HEK293T (cell line): Measurements from ENCODE around the gene VSX1.

Experiments
- CTCF ChIA-PET: fragments of 350-600 bp; formaldehyde crosslinking; extraction: SDS; loops from one replicate; lab custom pipeline; 2021; ENCODE audit warnings: antibody characterized with exemption, inconsistent platforms; lab: Yijun Ruan, JAX
- POLR2A ChIA-PET: fragments of 350-600 bp; formaldehyde crosslinking; extraction: SDS; loops from one replicate; lab custom pipeline; 2020; ENCODE audit warnings: antibody characterized with exemption, inconsistent platforms; lab: Yijun Ruan, JAX
- DNase-seq: peaks from one replicate; pipeline ENCODE4 v3.0.0; 2012; ENCODE audit warnings: mixed read lengths; ENCODE audit errors: extremely low spot score
- ARNT ChIP-seq: fragments of 450-650 bp; IDR thresholded peaks from 2 replicates; pipeline ENCODE4 v1.6.1; 2017; ENCODE audit warnings: mild to moderate bottlenecking
- BHLHE40 ChIP-seq: fragments of 450-650 bp; IDR thresholded peaks from 2 replicates; pipeline ENCODE4 v1.6.1; 2016; ENCODE audit warnings: mild to moderate bottlenecking, moderate library complexity, borderline replicate concordance
- CTBP1 ChIP-seq: fragments of 450-650 bp; IDR thresholded peaks from 2 replicates; pipeline ENCODE4 v1.6.1; 2016; ENCODE audit warnings: borderline replicate concordance
- ELF4 ChIP-seq: fragments of 450-650 bp; IDR thresholded peaks from 2 replicates; pipeline ENCODE4 v1.6.1; 2017; ENCODE audit warnings: antibody characterized with exemption
- FOXA1 ChIP-seq: fragments of 450-650 bp; IDR thresholded peaks from 2 replicates; pipeline ENCODE4 v1.6.1; 2016; ENCODE audit warnings: mild to moderate bottlenecking
- FOXK2 ChIP-seq: fragments of 450-650 bp; IDR thresholded peaks from 2 replicates; pipeline ENCODE4 v1.6.1; 2016; ENCODE audit warnings: mild to moderate bottlenecking
- FOXM1 ChIP-seq: fragments of 450-650 bp; IDR thresholded peaks from 2 replicates; pipeline ENCODE4 v1.6.1; 2017; ENCODE audit warnings: mild to moderate bottlenecking, borderline replicate concordance
- HDGF ChIP-seq: fragments of 450-650 bp; IDR thresholded peaks from 2 replicates; pipeline ENCODE4 v1.6.1; 2017; ENCODE audit warnings: antibody characterized with exemption, borderline replicate concordance
- L3MBTL2 ChIP-seq: fragments of 450-650 bp; conservative IDR thresholded peaks from 2 replicates; pipeline ENCODE4 v1.6.1; 2016; ENCODE audit warnings: mild to moderate bottlenecking
- LEF1 ChIP-seq: fragments of 450-650 bp; IDR thresholded peaks from 2 replicates; pipeline ENCODE4 v1.6.1; 2017; ENCODE audit warnings: mild to moderate bottlenecking, borderline replicate concordance
- NFRKB ChIP-seq: fragments of 450-650 bp; IDR thresholded peaks from 2 replicates; pipeline ENCODE4 v1.6.1; 2016; ENCODE audit warnings: mild to moderate bottlenecking, moderate library complexity
- PKNOX1 ChIP-seq: fragments of 450-650 bp; IDR thresholded peaks from 2 replicates; pipeline ENCODE4 v1.6.1; 2016
- SP1 ChIP-seq: fragments of 450-650 bp; IDR thresholded peaks from 2 replicates; pipeline ENCODE4 v1.6.1; 2017
- SUZ12 ChIP-seq: fragments of 450-650 bp; IDR thresholded peaks from 2 replicates; pipeline ENCODE4 v1.6.1; 2016; ENCODE audit warnings: mild to moderate bottlenecking
- TARDBP ChIP-seq: fragments of 450-650 bp; IDR thresholded peaks from 2 replicates; pipeline ENCODE4 v1.6.1; 2016
- ZNF384 ChIP-seq: fragments of 450-650 bp; IDR thresholded peaks from 2 replicates; pipeline ENCODE4 v1.6.1; 2016

Gene VSX1

GRCh38 chr20:25063546-25063945 is 18.4 kb downstream of the VSX1 start:
- ChIA-PET POLR2A (interaction anchor here (0.9 kb wide), 1 partner anchor 70 kb away, joined by 3 read pairs; no protein-coding TSS in a partner anchor), CTCF (interaction anchor here (4.8 kb wide), 1 partner anchor 69 kb away, joined by 33 read pairs; the partner anchor contains the start of gene APMAP)
- TF ChIP-seq TARDBP (no peak), SP1 (no peak), LEF1 (no peak), L3MBTL2 (no peak), PKNOX1 (no peak), ZNF384 (no peak), ELF4 (no peak), FOXK2 (no peak), HDGF (no peak), BHLHE40 (no peak), FOXA1 (no peak), ARNT (no peak), CTBP1 (no peak), FOXM1 (no peak)
- DNase-seq: no peak

GRCh38 chr20:25062841-25063240 is 19.1 kb downstream of the VSX1 start:
- no peak for TF ChIP-seq NFRKB
- no peak for TF ChIP-seq FOXM1
- no peak for TF ChIP-seq ELF4
- TF ChIP-seq CTBP1: no peak
- no peak for TF ChIP-seq FOXK2
- no peak for TF ChIP-seq FOXA1
- no peak for TF ChIP-seq BHLHE40
- no peak for TF ChIP-seq ARNT
- TF ChIP-seq HDGF: no peak
- TF ChIP-seq SUZ12: no peak
- no peak for TF ChIP-seq ZNF384
- TF ChIP-seq SP1: no peak
- no peak for TF ChIP-seq LEF1
- no peak for TF ChIP-seq L3MBTL2
- TF ChIP-seq PKNOX1: no peak
- TF ChIP-seq TARDBP: no peak
- ChIA-PET POLR2A (interaction anchor here (0.9 kb wide), 1 partner anchor 69 kb away, joined by 3 read pairs; no protein-coding TSS in a partner anchor), CTCF (interaction anchor here (4.8 kb wide), 1 partner anchor 68 kb away, joined by 33 read pairs; the partner anchor contains the start of gene APMAP)
- no peak for DNase-seq

GRCh38 chr20:25061821-25062530 is 20.0 kb downstream of the VSX1 start:
- TF ChIP-seq PKNOX1 (no peak), ELF4 (no peak), LEF1 (no peak), SUZ12 (no peak), SP1 (no peak)
- ChIA-PET POLR2A (no interaction called here), CTCF (interaction anchor here (4.8 kb wide), 1 partner anchor 67 kb away, joined by 33 read pairs; the partner anchor contains the start of gene APMAP)
- no peak for DNase-seq

- TF ChIP-seq FOXA1 (no peak), BHLHE40 (no peak), ZNF384 (no peak), L3MBTL2 (no peak), ARNT (no peak), NFRKB (no peak), SUZ12 (no peak), SP1 (no peak), LEF1 (no peak), FOXM1 (no peak), FOXK2 (no peak), ELF4 (no peak)
- DNase-seq: no peak
- ChIA-PET CTCF (no interaction called here), POLR2A (no interaction called here)
Observed at GRCh38 chr20:25061103-25061799, 20.7 kb downstream of the VSX1 start.

GRCh38 chr20:25059866-25060465 is 22.0 kb downstream of the VSX1 start:
- no peak for TF ChIP-seq CTBP1
- TF ChIP-seq SP1: no peak
- no peak for TF ChIP-seq FOXK2
- TF ChIP-seq TARDBP: no peak
- TF ChIP-seq ZNF384: no peak
- TF ChIP-seq NFRKB: no peak
- no peak for TF ChIP-seq LEF1
- no peak for TF ChIP-seq BHLHE40
- no peak for TF ChIP-seq FOXM1
- TF ChIP-seq SUZ12: no peak
- TF ChIP-seq ARNT: no peak
- TF ChIP-seq FOXA1: no peak
- POLR2A ChIA-PET: interaction anchor here (1.0 to 1.1 kb wide), 2 partner anchors 66 to 136 kb away, joined by 3 read pairs; partner anchors contain the start of gene ENTPD6
- DNase-seq: no peak
- CTCF ChIA-PET: interaction anchor here (0.9 kb wide), 1 partner anchor 66 kb away, joined by 7 read pairs; no protein-coding TSS in a partner anchor
